Cardiac muscle cell (in vitro differentiated cells and primary cell): ENCODE data around the gene AP3M1. TPM values are rescaled to one million over a fixed set of nuclear protein-coding genes. Genes with fewer than 3 reads are reported as not detected.
A peak's percentile ranks its signal among the peaks of the same experiment; 100 is the strongest.

Source experiments
- DNase-seq, 2 donors: peaks; one replicate each; pipeline versions ENCODE4 v3.0.0 to v3.0.0-alpha.2; 2010 to 2017; ENCODE audit warnings: low read depth in 1 of 2, low spot score in 1 of 2
- H3K27ac ChIP-seq: fragments of 200-600 bp; sonication (generic); 2 replicates; pipeline ENCODE4 v1.5.1; 2016
- H3K27me3 ChIP-seq: fragments of 200-600 bp; sonication (generic); 2 replicates; pipeline ENCODE4 v1.6.0; 2016; ENCODE audit warnings: control low read depth
- H3K36me3 ChIP-seq: fragments of 200-600 bp; sonication (generic); 2 replicates; pipeline ENCODE4 v1.5.1; 2016; ENCODE audit warnings: control low read depth
- H3K4me1 ChIP-seq: fragments of 200-600 bp; sonication (generic); 2 replicates; pipeline ENCODE4 v1.8.1; 2017; ENCODE audit warnings: low read depth, mild to moderate bottlenecking, mixed run types
- H3K4me3 ChIP-seq: fragments of 200-600 bp; sonication (generic); 2 replicates; pipeline ENCODE4 v1.5.1; 2016; ENCODE audit warnings: mild to moderate bottlenecking
- H3K9me3 ChIP-seq: fragments of 200-600 bp; sonication (generic); 2 replicates; pipeline ENCODE4 v1.5.1; 2017; ENCODE audit warnings: low read depth, mild to moderate bottlenecking, control low read depth
- CTCF ChIP-seq: IDR thresholded peaks from 2 replicates; pipeline ENCODE4 v1.5.1; 2012; ENCODE audit warnings: low read depth, mild to moderate bottlenecking, low read length
- polyA plus RNA-seq: library from polyadenylated mRNA; unstranded; fragments of >200 nt; fragmentation: Nextera tagmentation; extraction: Ambion mirVana; gene quantifications from 2 replicates; pipeline ENCODE4 v1.2.1, GENCODE V29; 2016
- total RNA-seq: library from RNA; depleted of rRNA; stranded (reverse); fragments of >200 nt; gene quantifications from 2 replicates; pipeline ENCODE4 v1.2.3, GENCODE V29; 2016

The AP3M1 gene
- total and polyA plus RNA-seq, 2 experiments from 2014 or later: 21.8 to 43.8 TPM

GRCh38 chr10:74078037-74078436 lies 72.6 kb downstream of the AP3M1 start:
- TF ChIP-seq CTCF: no peak
- H3K27ac ChIP-seq: no peak overlapping the region
- H3K36me3 ChIP-seq: peaks cover 44% of the 10 kb centered on the region
- peaks cover 14% of the 10 kb centered on the region for H3K4me1 ChIP-seq
- no peak overlapping the region for H3K4me3 ChIP-seq
- H3K27me3 ChIP-seq: no peaks in the 10 kb centered on the region
- peak in 1 of 2 donors; percentile 49 for DNase-seq
- H3K9me3 ChIP-seq: no peaks in the 10 kb centered on the region

DNA sequence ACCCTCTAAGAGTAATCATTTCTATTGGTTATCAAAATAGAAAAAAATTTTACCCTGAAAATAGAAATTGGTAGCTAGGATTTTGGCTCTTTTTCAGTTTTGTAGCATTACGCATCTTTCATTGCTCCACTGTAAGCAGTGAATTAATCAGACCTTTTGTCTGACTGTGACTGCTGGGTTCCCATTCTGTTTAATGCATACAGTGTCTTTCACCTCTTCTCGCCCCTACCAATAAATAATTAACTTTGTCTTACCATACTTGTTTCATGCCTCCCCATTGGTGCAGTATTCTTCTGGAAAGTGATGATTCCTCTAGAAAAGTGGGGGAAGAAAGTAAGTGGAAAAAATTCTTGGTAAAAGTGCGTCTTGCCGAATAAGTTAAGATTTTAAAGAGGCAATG lies 73.2 kb downstream of the AP3M1 start:
- Histone ChIP-seq H3K4me3 (no peak overlapping the region), H3K27me3 (no peaks in the 10 kb centered on the region), H3K9me3 (no peaks in the 10 kb centered on the region), H3K27ac (no peak overlapping the region), H3K36me3 (peaks cover 43% of the 10 kb centered on the region), H3K4me1 (peaks cover 14% of the 10 kb centered on the region)
- DNase-seq: no peak
- no peak for TF ChIP-seq CTCF

DNA sequence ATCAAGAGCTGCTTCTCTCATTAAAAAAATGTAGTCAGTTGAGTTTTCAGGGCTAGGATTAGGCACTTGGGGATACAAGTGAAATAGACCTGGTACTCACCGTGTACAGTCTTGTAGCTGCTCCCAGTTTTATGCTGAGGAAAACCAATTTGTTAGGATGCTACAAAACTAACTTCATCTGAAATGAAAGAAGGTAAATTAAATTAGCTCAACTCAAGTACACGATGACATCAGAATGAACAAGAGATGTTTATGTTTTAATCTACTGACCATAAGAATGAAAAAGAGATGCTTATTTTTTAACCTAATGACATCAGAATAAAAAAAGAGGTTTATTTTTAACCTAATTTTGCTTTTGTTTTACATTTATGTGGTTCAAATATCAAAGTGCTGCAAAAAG lies 73.7 kb downstream of the AP3M1 start:
- no peak for DNase-seq
- H3K36me3 ChIP-seq: peaks cover 44% of the 10 kb centered on the region
- peak overlapping the region; percentile 39 for H3K27ac ChIP-seq
- H3K27me3 ChIP-seq: no peaks in the 10 kb centered on the region
- no peaks in the 10 kb centered on the region for H3K9me3 ChIP-seq
- peaks cover 14% of the 10 kb centered on the region for H3K4me1 ChIP-seq
- no peak overlapping the region for H3K4me3 ChIP-seq
- TF ChIP-seq CTCF: no peak

- Histone ChIP-seq H3K4me1 (peaks cover 17% of the 10 kb centered on the region), H3K36me3 (peaks cover 45% of the 10 kb centered on the region), H3K27ac (no peak overlapping the region), H3K9me3 (no peaks in the 10 kb centered on the region), H3K4me3 (no peak overlapping the region), H3K27me3 (no peaks in the 10 kb centered on the region)
- TF ChIP-seq CTCF: no peak
- no peak for DNase-seq
These were observed 74.7 kb downstream of the AP3M1 start for GRCh38 chr10:74075906-74076305.

- no peak overlapping the region for H3K4me3 ChIP-seq
- H3K36me3 ChIP-seq: peaks cover 45% of the 10 kb centered on the region
- no peaks in the 10 kb centered on the region for H3K27me3 ChIP-seq
- H3K4me1 ChIP-seq: peaks cover 6% of the 10 kb centered on the region
- no peaks in the 10 kb centered on the region for H3K9me3 ChIP-seq
- H3K27ac ChIP-seq: no peak overlapping the region
- DNase-seq: no peak
- no peak for TF ChIP-seq CTCF
These were observed 78.1 kb downstream of the AP3M1 start for GRCh38 chr10:74072503-74072902.

DNA sequence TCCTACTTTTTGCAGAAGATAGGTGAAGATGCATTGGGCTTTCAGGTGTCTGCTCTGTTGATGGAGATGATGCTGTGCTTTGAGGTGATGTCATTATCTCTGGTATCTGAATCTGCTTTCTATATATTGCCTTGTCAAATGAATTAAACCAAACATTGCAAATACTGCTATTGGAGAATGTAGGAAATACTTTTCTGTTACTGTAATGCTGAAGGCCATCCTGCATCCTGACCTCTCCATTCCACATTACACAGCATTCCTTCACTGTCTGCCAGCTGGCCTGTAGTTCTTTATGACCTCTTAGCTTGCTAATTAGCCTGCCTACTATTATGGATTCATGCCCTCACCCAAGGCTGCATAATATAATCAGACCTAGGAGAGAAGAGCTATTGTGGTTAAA lies 79.5 kb downstream of the AP3M1 start:
- peak in 1 of 2 donors; percentile 80 for DNase-seq

More for the DNA sequence above, 79.5 kb downstream of the AP3M1 start:
- H3K27ac ChIP-seq: peak overlapping the region; percentile 37
- peaks cover 35% of the 10 kb centered on the region for H3K36me3 ChIP-seq
- H3K4me3 ChIP-seq: no peak overlapping the region
- H3K4me1 ChIP-seq: peaks cover 6% of the 10 kb centered on the region
- no peaks in the 10 kb centered on the region for H3K27me3 ChIP-seq
- no peaks in the 10 kb centered on the region for H3K9me3 ChIP-seq
- no peak for TF ChIP-seq CTCF
